22Rv1 (cell line): ENCODE measurements around the gene KRTAP12-3.
"Not testable (repeated sequence)": the region's sequence is repeated elsewhere in the genome, so short reads cannot be mapped to it uniquely, and the experiment has no call there.

Experiments
- CTCF ChIP-seq: fragments of 450-650 bp; IDR thresholded peaks from 2 replicates; pipeline ENCODE4 v1.5.1; 2017; ENCODE audit warnings: mild to moderate bottlenecking
- ZFX ChIP-seq: fragments of 450-650 bp; IDR thresholded peaks from 2 replicates; pipeline ENCODE4 v1.6.1; 2017; ENCODE audit warnings: antibody characterized with exemption, borderline replicate concordance

- not testable (repeated sequence) for TF ChIP-seq CTCF, ZFX
These were observed 19.8 kb upstream of the KRTAP12-3 start for GRCh38 chr21:44637851-44638348.
